Measurements from ENCODE around the gene MED12L. TPM values are rescaled to one million over a fixed set of nuclear protein-coding genes. Genes with fewer than 3 reads are reported as not detected.

The MED12L gene
- total and polyA plus RNA-seq, 2 donors from 2014 or later, result 0.13 to 0.82 TPM

- Histone ChIP-seq H3K4me3 (ENCODE audit: low read length in 3 of 3) (no peak overlapping the region), H3K27ac (ENCODE audit: low read depth in 2 of 2, low read length in 2 of 2) (no peak overlapping the region), H3K9ac (ENCODE audit: low read length in 3 of 3) (no peak overlapping the region), H3K9me3 (ENCODE audit: control insufficient read depth in 2 of 3, insufficient read depth in 1 of 3, low read length in 3 of 3) (no peaks in the 10 kb centered on the region), H3K27me3 (ENCODE audit: control insufficient read depth, insufficient read depth, low read length) (no peaks in the 10 kb centered on the region), H3K36me3 (ENCODE audit: control insufficient read depth in 2 of 3, insufficient read depth in 3 of 3, low read length in 3 of 3) (no peaks in the 10 kb centered on the region), H3K4me1 (ENCODE audit: control insufficient read depth in 2 of 3, insufficient read depth in 2 of 3, low read depth in 1 of 3, low read length in 3 of 3) (no peaks in the 10 kb centered on the region)
- DNase-seq (no peak), FAIRE-seq (no peak)
- intact Hi-C loops (cut with DNase I), result no loop called here
- no peak for TF ChIP-seq CTCF (IDR thresholded peaks at IDR 0.05; ENCODE audit: borderline replicate concordance, extremely low read depth, insufficient read depth)
Measured at GRCh38 chr3:151171145-151171757, 85.8 kb downstream of the MED12L start.

DNA sequence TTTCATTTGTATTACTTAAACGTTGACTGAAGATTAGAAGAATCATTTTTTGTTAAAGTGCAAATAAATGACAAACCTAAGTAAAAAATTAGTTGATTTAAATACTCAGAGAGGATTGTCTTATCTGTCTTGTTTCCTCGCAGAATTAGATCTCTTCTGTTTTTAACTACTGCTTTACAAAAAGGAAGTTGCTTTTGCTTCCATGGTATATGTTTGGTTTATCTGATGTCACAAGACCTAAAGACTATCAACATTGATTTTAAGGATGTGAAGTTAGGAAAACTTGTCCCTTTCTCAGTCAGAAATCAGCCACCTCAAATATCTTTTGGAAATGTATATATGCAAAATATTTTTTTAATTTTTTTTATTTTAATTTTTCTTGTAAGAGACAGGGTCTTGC, 88.9 kb downstream of the MED12L start:
- no peaks in the 10 kb centered on the region for H3K4me1 ChIP-seq (ENCODE audit: control insufficient read depth in 2 of 3, insufficient read depth in 2 of 3, low read depth in 1 of 3, low read length in 3 of 3)
- no peaks in the 10 kb centered on the region for H3K36me3 ChIP-seq (ENCODE audit: control insufficient read depth in 2 of 3, insufficient read depth in 3 of 3, low read length in 3 of 3)
- intact Hi-C loops (cut with DNase I), result no loop called here
- H3K9ac ChIP-seq (ENCODE audit: low read length in 3 of 3), result no peak overlapping the region
- TF ChIP-seq CTCF (IDR thresholded peaks at IDR 0.05; ENCODE audit: borderline replicate concordance, extremely low read depth, insufficient read depth), result no peak
- H3K27ac ChIP-seq (ENCODE audit: low read depth in 2 of 2, low read length in 2 of 2), result no peak overlapping the region
- H3K4me3 ChIP-seq (ENCODE audit: low read length in 3 of 3), result no peak overlapping the region
- no peak for DNase-seq
- FAIRE-seq, result no peak
- H3K9me3 ChIP-seq (ENCODE audit: control insufficient read depth in 2 of 3, insufficient read depth in 1 of 3, low read length in 3 of 3), result no peaks in the 10 kb centered on the region
- no peaks in the 10 kb centered on the region for H3K27me3 ChIP-seq (ENCODE audit: control insufficient read depth, insufficient read depth, low read length)

- H3K27me3 ChIP-seq (ENCODE audit: control insufficient read depth, insufficient read depth, low read length), result no peaks in the 10 kb centered on the region
- TF ChIP-seq CTCF (IDR thresholded peaks at IDR 0.05; ENCODE audit: borderline replicate concordance, extremely low read depth, insufficient read depth), result no peak
- DNase-seq (no peak), FAIRE-seq (no peak)
- H3K4me1 ChIP-seq (ENCODE audit: control insufficient read depth in 2 of 3, insufficient read depth in 2 of 3, low read depth in 1 of 3, low read length in 3 of 3), result no peaks in the 10 kb centered on the region
- no peaks in the 10 kb centered on the region for H3K9me3 ChIP-seq (ENCODE audit: control insufficient read depth in 2 of 3, insufficient read depth in 1 of 3, low read length in 3 of 3)
- H3K27ac ChIP-seq (ENCODE audit: low read depth in 2 of 2, low read length in 2 of 2), result no peak overlapping the region
- H3K9ac ChIP-seq (ENCODE audit: low read length in 3 of 3), result no peak overlapping the region
- intact Hi-C loops (cut with DNase I), result no loop called here
- no peaks in the 10 kb centered on the region for H3K36me3 ChIP-seq (ENCODE audit: control insufficient read depth in 2 of 3, insufficient read depth in 3 of 3, low read length in 3 of 3)
- H3K4me3 ChIP-seq (ENCODE audit: low read length in 3 of 3), result no peak overlapping the region
Measured at GRCh38 chr3:151175952-151176351, 90.5 kb downstream of the MED12L start.

All from kidney (tissue), 14 donors.